Neural progenitor cell (in vitro differentiated cells): ENCODE data around the gene MCMBP.

Source experiments
- EZH2 ChIP-seq: fragments of 200-600 bp; sonication (generic); IDR thresholded peaks from 2 replicates; pipeline ENCODE4 v1.6.1; 2017; ENCODE audit warnings: antibody characterized with exemption, mild to moderate bottlenecking, moderate library complexity
- EZH2phosphoT487 ChIP-seq: fragments of 200-600 bp; sonication (generic); IDR thresholded peaks from 2 replicates; pipeline ENCODE4 v1.6.1; 2017; ENCODE audit warnings: antibody characterized with exemption
- TF ChIP-seq, protein P1 (sequence below): fragments of 200-600 bp; sonication (generic); IDR thresholded peaks from 2 replicates; pipeline ENCODE4 v1.5.1; 2017; ENCODE audit warnings: antibody characterized with exemption, mild to moderate bottlenecking

- TF ChIP-seq, protein P1, sequence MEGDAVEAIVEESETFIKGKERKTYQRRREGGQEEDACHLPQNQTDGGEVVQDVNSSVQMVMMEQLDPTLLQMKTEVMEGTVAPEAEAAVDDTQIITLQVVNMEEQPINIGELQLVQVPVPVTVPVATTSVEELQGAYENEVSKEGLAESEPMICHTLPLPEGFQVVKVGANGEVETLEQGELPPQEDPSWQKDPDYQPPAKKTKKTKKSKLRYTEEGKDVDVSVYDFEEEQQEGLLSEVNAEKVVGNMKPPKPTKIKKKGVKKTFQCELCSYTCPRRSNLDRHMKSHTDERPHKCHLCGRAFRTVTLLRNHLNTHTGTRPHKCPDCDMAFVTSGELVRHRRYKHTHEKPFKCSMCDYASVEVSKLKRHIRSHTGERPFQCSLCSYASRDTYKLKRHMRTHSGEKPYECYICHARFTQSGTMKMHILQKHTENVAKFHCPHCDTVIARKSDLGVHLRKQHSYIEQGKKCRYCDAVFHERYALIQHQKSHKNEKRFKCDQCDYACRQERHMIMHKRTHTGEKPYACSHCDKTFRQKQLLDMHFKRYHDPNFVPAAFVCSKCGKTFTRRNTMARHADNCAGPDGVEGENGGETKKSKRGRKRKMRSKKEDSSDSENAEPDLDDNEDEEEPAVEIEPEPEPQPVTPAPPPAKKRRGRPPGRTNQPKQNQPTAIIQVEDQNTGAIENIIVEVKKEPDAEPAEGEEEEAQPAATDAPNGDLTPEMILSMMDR = no peak
- TF ChIP-seq EZH2 = no peak
- no peak for TF ChIP-seq EZH2phosphoT487
Measured at GRCh38 chr10:119863951-119864565, 8.6 kb downstream of the MCMBP start.
